Measurements from ENCODE around the gene SDCCAG8.

DNA sequence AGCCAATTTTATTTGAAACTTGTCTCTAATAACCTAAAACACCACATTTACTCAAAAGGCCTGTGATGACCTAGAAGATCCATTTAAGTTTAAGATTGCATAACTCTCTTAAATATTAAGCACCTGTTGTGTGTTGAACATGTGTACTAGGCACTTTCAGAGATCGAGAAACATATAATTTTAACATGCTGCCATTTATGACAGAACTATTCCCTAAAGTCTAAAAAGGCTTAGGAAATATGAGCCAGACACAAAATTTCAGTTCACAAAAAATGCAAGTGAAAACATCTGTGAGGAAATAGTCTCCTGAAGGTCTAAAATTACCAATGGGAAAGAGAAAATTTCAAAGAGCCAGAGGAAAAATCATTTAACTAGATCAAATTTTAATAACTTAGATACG is 38.5 kb upstream of the SDCCAG8 start:
- TF ChIP-seq, protein P1, sequence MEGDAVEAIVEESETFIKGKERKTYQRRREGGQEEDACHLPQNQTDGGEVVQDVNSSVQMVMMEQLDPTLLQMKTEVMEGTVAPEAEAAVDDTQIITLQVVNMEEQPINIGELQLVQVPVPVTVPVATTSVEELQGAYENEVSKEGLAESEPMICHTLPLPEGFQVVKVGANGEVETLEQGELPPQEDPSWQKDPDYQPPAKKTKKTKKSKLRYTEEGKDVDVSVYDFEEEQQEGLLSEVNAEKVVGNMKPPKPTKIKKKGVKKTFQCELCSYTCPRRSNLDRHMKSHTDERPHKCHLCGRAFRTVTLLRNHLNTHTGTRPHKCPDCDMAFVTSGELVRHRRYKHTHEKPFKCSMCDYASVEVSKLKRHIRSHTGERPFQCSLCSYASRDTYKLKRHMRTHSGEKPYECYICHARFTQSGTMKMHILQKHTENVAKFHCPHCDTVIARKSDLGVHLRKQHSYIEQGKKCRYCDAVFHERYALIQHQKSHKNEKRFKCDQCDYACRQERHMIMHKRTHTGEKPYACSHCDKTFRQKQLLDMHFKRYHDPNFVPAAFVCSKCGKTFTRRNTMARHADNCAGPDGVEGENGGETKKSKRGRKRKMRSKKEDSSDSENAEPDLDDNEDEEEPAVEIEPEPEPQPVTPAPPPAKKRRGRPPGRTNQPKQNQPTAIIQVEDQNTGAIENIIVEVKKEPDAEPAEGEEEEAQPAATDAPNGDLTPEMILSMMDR (conservative IDR thresholded peaks at IDR 0.05): no peak
- no peak for TF ChIP-seq ZFX (IDR thresholded peaks at IDR 0.05)

Measured in C4-2B (cell line).